Measurements from ENCODE around the gene SRPX.

DNA sequence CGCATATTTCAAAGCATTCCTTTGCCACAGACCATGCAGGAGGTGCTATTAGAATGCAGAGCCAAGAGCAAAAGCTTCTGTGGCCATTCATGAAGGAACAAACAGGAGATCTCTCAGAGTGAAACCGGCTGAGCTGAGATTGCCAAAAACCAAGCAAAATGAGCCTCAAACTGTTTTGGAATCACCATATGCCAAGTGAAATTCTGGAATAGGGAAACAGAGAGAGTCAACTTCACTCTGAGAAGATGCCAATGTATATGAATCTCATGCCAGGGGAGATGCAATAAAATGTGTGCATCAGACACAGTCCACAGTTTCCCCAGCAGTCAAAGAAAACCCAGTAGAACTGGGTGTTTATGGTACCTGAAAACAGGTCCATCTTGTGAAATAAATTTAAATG, 42.3 kb downstream of the SRPX start:
- TF ChIP-seq CTCF (IDR thresholded peaks at IDR 0.05): no peak
- no peak for TF ChIP-seq POLR2A (IDR thresholded peaks at IDR 0.05)
- no peak for TF ChIP-seq POLR2AphosphoS5 (IDR thresholded peaks at IDR 0.05)

Data from prostate gland (tissue), 2 donors.